Fibroblast of skin of right biceps (primary cell): ENCODE measurements around the gene GALNT2.

Experiments
- DNase-seq: peaks from one replicate; pipeline ENCODE4 v3.0.0-alpha.2; 2013

The GALNT2 gene

GRCh38 chr1:230220478-230220877 is 153.4 kb downstream of the GALNT2 start:
- DNase-seq: no peak

- no peak for DNase-seq
Observed at GRCh38 chr1:230220907-230221306, 153.9 kb downstream of the GALNT2 start.

- DNase-seq: no peak
Observed at GRCh38 chr1:230222678-230223077, 155.6 kb downstream of the GALNT2 start.

GRCh38 chr1:230224101-230224960 is 157.3 kb downstream of the GALNT2 start:
- DNase-seq: no peak

DNA sequence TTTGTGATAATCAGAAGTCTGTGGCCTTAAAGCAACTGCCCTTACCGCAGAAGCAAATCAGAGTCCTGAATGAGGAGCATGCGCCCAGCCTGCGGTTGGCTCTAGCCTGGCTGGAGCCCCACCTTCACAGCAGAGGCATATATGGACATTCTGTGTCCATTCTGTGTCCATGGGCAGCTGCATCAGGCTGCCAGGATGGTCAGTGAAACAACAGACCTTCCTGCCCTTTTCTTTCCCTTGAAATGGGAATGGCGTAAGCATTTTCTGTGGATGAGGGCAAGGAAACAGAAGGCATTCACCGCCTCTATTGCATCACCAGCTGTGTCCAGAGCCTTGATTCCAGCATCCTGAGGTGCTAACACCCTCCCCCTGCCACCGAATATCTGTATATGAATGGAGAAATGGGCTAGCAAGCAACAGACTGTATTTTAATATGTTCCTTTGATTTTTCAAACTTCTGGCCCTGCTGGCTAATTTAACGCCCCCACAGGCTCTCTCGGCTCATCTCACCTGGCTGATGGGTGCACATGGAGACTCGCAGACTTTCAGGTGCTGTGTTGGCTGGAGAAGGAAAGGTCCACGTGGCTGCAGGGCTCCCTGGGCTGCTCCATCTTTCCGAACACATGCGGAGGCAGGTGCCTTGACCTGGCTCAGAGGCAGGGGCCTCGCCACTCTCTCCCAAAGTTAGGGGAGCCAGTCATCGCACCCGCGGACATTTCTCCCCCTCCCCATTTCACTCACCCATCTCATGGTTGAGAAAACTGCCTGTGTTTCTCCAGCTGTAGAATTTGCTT is 159.2 kb downstream of the GALNT2 start:
- DNase-seq: no peak

DNA sequence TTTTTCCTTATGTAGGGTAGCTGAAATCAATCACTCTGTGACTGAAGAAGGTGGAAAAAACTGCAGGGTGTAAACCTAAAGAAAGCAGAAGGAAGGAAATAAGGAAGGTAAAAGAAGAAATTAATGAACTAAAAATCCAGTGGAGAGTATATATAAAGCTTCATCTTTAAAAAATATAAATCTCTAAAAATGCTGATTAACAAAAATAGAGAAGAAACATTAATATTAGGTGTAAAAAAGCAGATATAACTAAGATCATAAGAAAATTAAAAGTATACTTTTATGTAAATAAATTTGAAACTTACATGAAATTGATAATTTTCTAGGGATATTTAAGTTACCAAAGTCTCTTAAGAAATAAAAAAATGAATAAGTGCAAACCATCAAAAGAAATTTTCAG is 159.8 kb downstream of the GALNT2 start:
- DNase-seq: no peak

GRCh38 chr1:230228236-230228897 is 161.3 kb downstream of the GALNT2 start:
- DNase-seq: no peak

GRCh38 chr1:230230273-230230672 is 163.2 kb downstream of the GALNT2 start:
- DNase-seq: no peak

GRCh38 chr1:230230948-230231773 is 164.1 kb downstream of the GALNT2 start:
- no peak for DNase-seq

- peak; percentile 25 for DNase-seq
Observed at GRCh38 chr1:230231774-230232145, 164.7 kb downstream of the GALNT2 start.

DNA sequence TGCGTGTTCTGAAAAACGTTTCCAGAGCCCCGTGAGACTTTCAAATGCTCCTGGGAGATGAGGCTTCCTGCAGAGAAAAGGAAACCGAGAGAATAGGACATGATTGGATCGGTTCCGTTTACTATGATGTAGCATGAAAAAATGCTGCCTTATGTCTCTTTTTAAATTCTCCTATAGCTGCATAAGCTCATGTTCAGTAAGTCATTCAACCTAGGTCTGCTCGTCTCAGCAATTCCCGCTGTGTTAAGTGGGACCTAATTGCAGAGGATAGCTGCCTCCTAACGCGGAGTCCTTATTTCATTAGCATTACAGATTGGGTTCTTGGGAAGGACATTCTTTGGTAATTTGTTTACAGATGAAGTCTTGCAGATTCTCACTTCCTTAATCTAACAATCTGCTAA is 165.3 kb downstream of the GALNT2 start:
- DNase-seq: peak; percentile 14

GRCh38 chr1:230233786-230234185 is 166.7 kb downstream of the GALNT2 start:
- no peak for DNase-seq

GRCh38 chr1:230235876-230236275 is 168.8 kb downstream of the GALNT2 start:
- no peak for DNase-seq

- DNase-seq: no peak
Observed at GRCh38 chr1:230236301-230237008, 169.4 kb downstream of the GALNT2 start.

DNA sequence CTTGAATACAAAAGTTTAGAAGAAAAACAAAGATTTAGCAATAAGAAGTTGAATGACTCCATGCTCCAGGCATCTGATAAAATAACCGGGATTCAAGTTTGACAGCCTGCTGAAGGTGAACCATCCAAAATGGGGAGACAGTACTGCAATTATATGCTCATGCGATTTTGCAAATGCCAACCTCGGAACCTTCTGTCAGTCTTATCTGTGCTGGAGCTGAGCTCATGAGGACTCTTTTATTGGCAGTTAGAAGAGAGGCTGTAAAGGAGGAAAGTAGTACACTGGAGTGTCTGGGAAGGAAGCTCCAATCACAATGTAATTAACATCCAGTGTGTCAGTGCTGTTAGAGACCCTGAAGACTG is 170.0 kb downstream of the GALNT2 start:
- DNase-seq: no peak

DNA sequence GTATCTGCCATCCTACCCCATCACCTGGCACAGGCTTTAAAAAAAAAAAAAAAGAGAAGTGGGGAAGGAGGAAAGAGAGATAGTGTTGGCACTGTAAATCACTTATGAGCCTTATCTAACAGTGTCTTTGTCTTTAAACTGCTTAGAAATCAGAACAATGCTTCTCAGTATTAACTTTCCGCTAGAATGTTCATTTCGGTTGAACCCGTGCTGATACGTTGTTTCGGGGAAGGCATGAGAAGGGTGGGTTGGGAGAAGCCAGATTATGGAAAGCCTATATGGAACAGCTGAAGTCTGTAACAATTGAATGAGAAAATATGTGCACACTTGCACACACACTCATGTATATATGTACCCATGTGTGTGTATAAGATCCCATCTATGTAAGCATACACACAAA is 170.8 kb downstream of the GALNT2 start:
- no peak for DNase-seq

DNA sequence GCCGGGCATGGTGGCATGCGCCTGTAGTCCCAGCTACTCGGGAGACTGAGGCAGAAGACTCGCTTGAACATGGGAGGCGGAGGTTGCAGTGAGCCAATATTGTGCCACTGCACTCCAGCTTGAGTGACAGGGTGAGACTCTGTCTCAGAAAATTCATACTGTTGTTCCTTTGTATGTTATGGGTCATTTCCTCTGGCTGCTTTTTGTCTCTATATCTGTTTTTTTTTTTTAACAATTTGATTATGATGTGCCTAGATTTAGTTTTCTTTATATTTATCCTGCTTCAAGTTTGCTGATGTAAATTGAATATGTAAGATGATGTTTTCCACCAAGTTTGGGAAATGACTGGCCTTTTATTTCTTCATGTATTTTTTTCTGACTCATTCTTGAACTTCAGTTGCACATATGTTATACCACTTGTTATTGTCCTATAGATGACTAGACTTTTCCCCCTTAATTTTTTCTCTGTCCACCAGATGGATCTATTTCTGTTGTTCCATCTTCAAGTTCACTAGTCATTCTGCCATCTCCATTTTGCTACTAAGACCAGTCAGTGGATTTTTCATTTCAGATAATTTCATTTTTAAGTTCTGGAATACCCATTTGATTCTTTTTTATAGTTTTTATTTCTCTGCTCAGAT is 173.5 kb downstream of the GALNT2 start:
- peak; percentile 8 for DNase-seq

GRCh38 chr1:230242326-230242725 is 175.3 kb downstream of the GALNT2 start:
- DNase-seq: no peak

- DNase-seq: no peak
Observed at GRCh38 chr1:230243146-230243545, 176.1 kb downstream of the GALNT2 start.

- DNase-seq: peak; percentile 41
Observed at GRCh38 chr1:230243583-230244353, 176.7 kb downstream of the GALNT2 start.

DNA sequence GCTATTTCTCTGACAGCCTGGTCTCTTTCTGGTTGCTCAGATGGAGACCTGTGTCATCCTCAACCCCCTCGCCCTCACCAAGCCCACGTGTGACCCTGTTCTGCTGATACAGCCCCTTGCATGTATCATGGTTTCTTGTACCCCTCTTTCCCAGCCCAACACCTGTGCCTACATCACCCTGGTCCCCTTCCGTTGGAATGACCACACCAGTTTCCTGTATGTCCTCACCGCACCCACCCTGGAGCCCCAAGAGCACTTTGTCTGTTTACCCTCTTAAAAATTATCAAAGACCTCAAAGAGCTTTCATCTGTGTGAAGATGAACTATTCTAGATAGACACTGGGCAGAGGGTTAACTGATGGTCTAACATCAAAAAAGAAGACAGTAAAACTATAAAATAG is 179.5 kb downstream of the GALNT2 start:
- no peak for DNase-seq
